HepG2 (cell line): ENCODE results near the gene SRF. TPM values are rescaled to one million over a fixed set of nuclear protein-coding genes. Genes with fewer than 3 reads are reported as not detected.

Source experiments
- ATAC-seq: fragments of 200-7000 bp; cut with Tn5 transposase; 3 replicates; pipeline ENCODE4 v1.9.1; 2020; ENCODE audit warnings: mild to moderate bottlenecking, moderate library complexity
- BruUV-seq: library from RNA; stranded (reverse); fragments of 400-500 nt; replicated peaks from 2 replicates; lab custom pipeline; 2021; lab: Mats Ljungman, UMichigan
- CTCF ChIA-PET: fragments of 300-600 bp; formaldehyde crosslinking; extraction: SDS; loops from one replicate; lab custom pipeline; 2021; ENCODE audit warnings: low total read pairs, inconsistent platforms, low intra/inter-chr PET ratio; lab: Yijun Ruan, JAX
- POLR2A ChIA-PET: fragments of 350-600 bp; sonication (Branson Sonifier 250); formaldehyde crosslinking; loops from one replicate; lab custom pipeline; 2020; ENCODE audit warnings: antibody characterized with exemption, inconsistent platforms; lab: Yijun Ruan, JAX
- DNase-seq: peaks from one replicate; pipeline ENCODE4 v3.0.0-alpha.2; 2015; ENCODE audit warnings: low spot score
- FAIRE-seq: peaks from 3 replicates; lab custom pipeline; 2011; peaks lifted over from hg19 to GRCh38; lab: Jason Lieb, UNC
- H2AFZ ChIP-seq: one replicate; pipeline ENCODE4 v1.6.1; 2011; ENCODE audit warnings: low read length, inconsistent platforms
- H3K27ac ChIP-seq: fragments of 300-600 bp; 3 replicates; pipeline ENCODE4 v1.8.0; 2011; ENCODE audit warnings: mixed run types, mild to moderate bottlenecking, mixed read lengths, low read length, inconsistent platforms; ENCODE audit not compliant: insufficient read depth; ENCODE audit errors: extremely low read length
- H3K27me3 ChIP-seq, 2 experiments: fragments of 200-600 bp in 1 of 2; 2 replicates in 1 of 2; 3 replicates in 1 of 2; pipeline versions ENCODE4 v1.6.0 to v1.8.0; 2011; ENCODE audit warnings: low read length in 2 of 2, mild to moderate bottlenecking in 2 of 2, moderate library complexity in 2 of 2, inconsistent platforms in 1 of 2; ENCODE audit not compliant: insufficient read depth in 2 of 2, control insufficient read depth in 1 of 2
- H3K36me3 ChIP-seq, 2 experiments: fragments of 200-600 bp in 1 of 2; replicated peaks in 1 of 2; 2 replicates in 1 of 2; 3 replicates in 1 of 2; pipeline versions ENCODE4 v1.5.1 to v1.8.0; 2011; ENCODE audit warnings: low read length in 2 of 2, inconsistent platforms in 1 of 2; ENCODE audit not compliant: insufficient read depth in 2 of 2, control insufficient read depth in 1 of 2
- H3K4me1 ChIP-seq: 2 replicates; pipeline ENCODE4 v1.5.1; 2012; ENCODE audit warnings: low read length, inconsistent platforms; ENCODE audit not compliant: insufficient read depth
- H3K4me2 ChIP-seq: 2 replicates; pipeline ENCODE4 v1.6.0; 2011; ENCODE audit warnings: low read depth, low read length, inconsistent platforms
- H3K4me3 ChIP-seq, 3 experiments: fragments of 200-600 bp in 1 of 3; sonication (generic), shearing (Covaris generic) in 1 of 3; replicated peaks in 1 of 3; 2 replicates each; pipeline ENCODE4 v1.5.1; 2011 to 2016; ENCODE audit warnings: low read length in 3 of 3, inconsistent platforms in 2 of 3, low read depth in 2 of 3, mild to moderate bottlenecking in 2 of 3, control low read depth in 1 of 3, mixed read lengths in 1 of 3; ENCODE audit not compliant: insufficient read depth in 1 of 3
- H3K79me2 ChIP-seq: one replicate; pipeline ENCODE4 v1.6.1; 2011; ENCODE audit warnings: low read length, inconsistent platforms; ENCODE audit not compliant: insufficient read depth
- H3K9ac ChIP-seq: 2 replicates; pipeline ENCODE4 v1.6.0; 2011; ENCODE audit warnings: mild to moderate bottlenecking, low read depth, low read length, inconsistent platforms; ENCODE audit not compliant: insufficient read depth
- H3K9me3 ChIP-seq: 2 replicates; pipeline ENCODE4 v1.5.1; 2012; ENCODE audit warnings: mild to moderate bottlenecking, low read length
- H4K20me1 ChIP-seq: 2 replicates; pipeline ENCODE4 v1.6.0; 2011; ENCODE audit warnings: inconsistent platforms, mild to moderate bottlenecking, low read length, moderate library complexity; ENCODE audit not compliant: insufficient read depth
- ARHGAP35 ChIP-seq: sonication (generic); formaldehyde crosslinking; IDR thresholded peaks from 2 replicates; pipeline ENCODE4 v1.9.0; 2022; ENCODE audit warnings: mild to moderate bottlenecking, inconsistent platforms, moderate library complexity, missing genetic modification reagents, borderline replicate concordance
- ATAD3A ChIP-seq: sonication (generic); formaldehyde crosslinking; IDR thresholded peaks from 2 replicates; pipeline ENCODE4 v1.4.0; 2020; ENCODE audit warnings: missing genetic modification reagents
- FIP1L1 ChIP-seq: fragments of 200-400 bp; formaldehyde crosslinking; IDR thresholded peaks from 2 replicates; pipeline ENCODE4 v1.6.1; 2018; ENCODE audit warnings: low read depth, mild to moderate bottlenecking, low read length, moderate library complexity, borderline replicate concordance; ENCODE audit not compliant: insufficient read depth
- HNRNPUL1 ChIP-seq: fragments of 200-400 bp; formaldehyde crosslinking; IDR thresholded peaks from 2 replicates; pipeline ENCODE4 v1.6.1; 2017; ENCODE audit warnings: low read depth, mild to moderate bottlenecking, low read length, moderate library complexity
- LCORL ChIP-seq, 2 experiments: fragments of 450-650 bp in 1 of 2; sonication (generic) in 1 of 2; formaldehyde crosslinking in 1 of 2; IDR thresholded peaks; 2 replicates each; pipeline versions ENCODE4 v1.5.0 to v1.6.1; 2017 to 2020; ENCODE audit warnings: antibody characterized with exemption in 1 of 2, missing genetic modification reagents in 1 of 2
- MED13 ChIP-seq: sonication (generic); formaldehyde crosslinking; IDR thresholded peaks from 2 replicates; pipeline ENCODE4 v1.5.0; 2020; ENCODE audit warnings: missing genetic modification reagents
- NFKB2 ChIP-seq: sonication (generic); formaldehyde crosslinking; IDR thresholded peaks from 2 replicates; pipeline ENCODE4 v1.4.0; 2020; ENCODE audit warnings: missing genetic modification reagents, borderline replicate concordance
- RCOR2 ChIP-seq: IDR thresholded peaks from 2 replicates; pipeline ENCODE4 v1.6.1; 2016; ENCODE audit warnings: missing biosample characterization, missing genetic modification reagents
- TAF1 ChIP-seq: sonication (generic); formaldehyde crosslinking; IDR thresholded peaks from 2 replicates; pipeline ENCODE4 v1.4.0; 2020; ENCODE audit warnings: missing genetic modification reagents
- TMF1 ChIP-seq: sonication (generic); formaldehyde crosslinking; IDR thresholded peaks from 2 replicates; pipeline ENCODE4 v1.8.1; 2022; ENCODE audit warnings: low read depth, missing genetic modification reagents
- ZBED4 ChIP-seq: sonication (generic); formaldehyde crosslinking; IDR thresholded peaks from 2 replicates; pipeline ENCODE4 v1.4.0; 2020; ENCODE audit warnings: missing genetic modification reagents, borderline replicate concordance
- ZNF234 ChIP-seq: sonication (generic); formaldehyde crosslinking; conservative IDR thresholded peaks from 2 replicates; pipeline ENCODE4 v1.5.1; 2020; ENCODE audit warnings: mild to moderate bottlenecking, missing genetic modification reagents
- ZNF460 ChIP-seq: sonication (generic); formaldehyde crosslinking; IDR thresholded peaks from 2 replicates; pipeline ENCODE4 v1.5.1; 2020; ENCODE audit warnings: missing genetic modification reagents, mild to moderate bottlenecking, borderline replicate concordance
- ZNF607 ChIP-seq: sonication (generic); formaldehyde crosslinking; IDR thresholded peaks from 2 replicates; pipeline ENCODE4 v1.5.1; 2020; ENCODE audit warnings: missing genetic modification reagents, mild to moderate bottlenecking, borderline replicate concordance
- ZNF614 ChIP-seq: IDR thresholded peaks from 2 replicates; pipeline ENCODE4 v1.6.1; 2018; ENCODE audit warnings: missing biosample characterization, missing genetic modification reagents, inconsistent platforms, borderline replicate concordance
- ZNF674 ChIP-seq: sonication (generic); formaldehyde crosslinking; IDR thresholded peaks from 2 replicates; pipeline ENCODE4 v1.5.0; 2020; ENCODE audit warnings: low read depth, mild to moderate bottlenecking, missing genetic modification reagents
- ZNF816 ChIP-seq: sonication (generic); formaldehyde crosslinking; IDR thresholded peaks from 2 replicates; pipeline ENCODE4 v1.8.0; 2022; ENCODE audit warnings: missing genetic modification reagents, mild to moderate bottlenecking, borderline replicate concordance
- ZNF841 ChIP-seq: sonication (generic); formaldehyde crosslinking; IDR thresholded peaks from 2 replicates; pipeline ENCODE4 v1.8.1; 2023; ENCODE audit warnings: missing genetic modification reagents, borderline replicate concordance
- WGBS: methylation state at CpG from one replicate; pipeline ENCODE4 v1.1.6; 2017; ENCODE audit warnings: low lambda C conversion rate; 5-methylcytosine and 5-hydroxymethylcytosine counted together
- in situ Hi-C: cut with HindIII; loops from 2 replicates; pipeline ENCODE4 v1.10.0; 2017; ENCODE audit warnings: low pct_unique_long_range_greater_than_20kb; ENCODE audit not compliant: extremely low pct_ligation_motif_present
- intact Hi-C: fragments of 100-400 bp; cut with micrococcal nuclease; formaldehyde crosslinking; loops from one replicate; pipeline ENCODE4 v1.10.0; 2022; ENCODE audit not compliant: unreplicated experiment
- polyA plus RNA-seq, 8 experiments: library from polyadenylated mRNA; depleted of rRNA in 3 of 8; stranded (reverse) in 7 of 8; unstranded in 1 of 8; fragments of >200 nt; fragmentation: Illumina TruSeq in 4 of 8; extraction: Trizol in 4 of 8; gene quantifications; 2 replicates each; pipeline versions ENCODE4 v1.2.1 to v1.2.3, GENCODE V29; 2011 to 2016; ENCODE audit warnings: low read depth in 4 of 8, missing spikeins in 1 of 8, mixed read lengths in 1 of 8; ENCODE audit not compliant: insufficient read depth in 1 of 8
- total RNA-seq, 5 experiments: library from RNA; depleted of rRNA; stranded (reverse); fragments of >200 nt; fragmentation: Illumina TruSeq; extraction: Trizol; gene quantifications; 2 replicates each; pipeline ENCODE4 v1.2.3, GENCODE V29; 2016; ENCODE audit warnings: low read depth in 1 of 5
- TF ChIP-seq, protein P1 (sequence below), 2 experiments: sonication (generic) in 1 of 2; formaldehyde crosslinking in 1 of 2; IDR thresholded peaks; 2 replicates each; pipeline versions ENCODE4 v1.4.0 to v1.6.1; 2018 to 2020; ENCODE audit warnings: missing genetic modification reagents in 2 of 2, borderline replicate concordance in 1 of 2, low read depth in 1 of 2, mild to moderate bottlenecking in 1 of 2, missing biosample characterization in 1 of 2

Gene SRF
- total and polyA plus RNA-seq, 2 of the 13 experiments (the other 11 are each of a cell fraction or from before 2014, with no cell fraction given): 25.5 to 44.1 TPM

DNA sequence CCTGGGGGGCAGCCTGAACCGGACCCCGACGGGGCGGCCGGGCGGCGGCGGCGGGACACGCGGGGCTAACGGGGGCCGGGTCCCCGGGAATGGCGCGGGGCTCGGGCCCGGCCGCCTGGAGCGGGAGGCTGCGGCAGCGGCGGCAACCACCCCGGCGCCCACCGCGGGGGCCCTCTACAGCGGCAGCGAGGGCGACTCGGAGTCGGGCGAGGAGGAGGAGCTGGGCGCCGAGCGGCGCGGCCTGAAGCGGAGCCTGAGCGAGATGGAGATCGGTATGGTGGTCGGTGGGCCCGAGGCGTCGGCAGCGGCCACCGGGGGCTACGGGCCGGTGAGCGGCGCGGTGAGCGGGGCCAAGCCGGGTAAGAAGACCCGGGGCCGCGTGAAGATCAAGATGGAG, 636 bp downstream of the SRF start:
- H3K79me2 ChIP-seq: peaks cover 36% of the 10 kb centered on the region
- peak overlapping the region; percentile 95 for H3K4me2 ChIP-seq
- ChIA-PET CTCF (no interaction called here), POLR2A (interaction anchor here (1.1 to 2.7 kb wide), 8 partner anchors 10 to 389 kb away, joined by 3 to 11 read pairs (median 7); partner anchors contain the start of genes ABCC10, CUL7, CUL9 and KLC4)
- intact Hi-C loops (loop anchor here (5.0 kb wide), 1 partner anchor 456 kb away; the partner anchor contains the start of gene GTPBP2), in situ Hi-C loops (no loop called here)
- under 1% methylated on average over 27 of the region's 57 CpGs for WGBS
- H2AFZ ChIP-seq: no peak overlapping the region
- no peaks in the 10 kb centered on the region for H3K9me3 ChIP-seq
- ATAC-seq: no peak
- no peak for FAIRE-seq
- H3K36me3 ChIP-seq: peaks cover 12 to 20% of the 10 kb centered on the region in 2 experiments
- H3K4me3 ChIP-seq: peak overlapping the region; percentile 95 to 97 (median 95)
- H4K20me1 ChIP-seq: peaks cover 32% of the 10 kb centered on the region
- H3K27me3 ChIP-seq: no peaks in the 10 kb centered on the region; a peak in 1 of 5 replicates
- H3K4me1 ChIP-seq: peaks cover 37% of the 10 kb centered on the region
- peak overlapping the region; percentile 96 for H3K9ac ChIP-seq
- BruUV-seq: no TSS peak
- peak overlapping the region; percentile 79 for H3K27ac ChIP-seq
- DNase-seq: no peak
- TF ChIP-seq ZNF607 (CRISPR knock-in tag) (peak; percentile 38; the same call in 1 of the 2 replicates), ARHGAP35 (CRISPR knock-in tag) (no peak), ZNF234 (CRISPR knock-in tag) (peak; percentile 87; the same call in 1 of the 2 replicates), FIP1L1 (no peak), LCORL (IDR thresholded peaks at IDR 0.05) (no peak), LCORL (CRISPR knock-in tag; IDR thresholded peaks at IDR 0.05) (no peak), ZNF460 (no peak), TMF1 (CRISPR knock-in tag) (0 out of 2 replicates have a peak, but pooled peaks have one; percentile 37), ZNF816 (CRISPR knock-in tag) (no peak), RCOR2 (no peak), MED13 (CRISPR knock-in tag) (no peak), NFKB2 (CRISPR knock-in tag) (0 out of 2 replicates have a peak, but pooled peaks have one; percentile 2), TAF1 (CRISPR knock-in tag) (0 out of 2 replicates have a peak, but pooled peaks have one; percentile 17), ATAD3A (CRISPR knock-in tag) (no peak), ZNF841 (CRISPR knock-in tag) (no peak), ZNF674 (0 out of 2 replicates have a peak, but pooled peaks have one; percentile 34), HNRNPUL1 (no peak), ZBED4 (CRISPR knock-in tag) (no peak), ZNF614 (no peak)
- TF ChIP-seq, protein P1, sequence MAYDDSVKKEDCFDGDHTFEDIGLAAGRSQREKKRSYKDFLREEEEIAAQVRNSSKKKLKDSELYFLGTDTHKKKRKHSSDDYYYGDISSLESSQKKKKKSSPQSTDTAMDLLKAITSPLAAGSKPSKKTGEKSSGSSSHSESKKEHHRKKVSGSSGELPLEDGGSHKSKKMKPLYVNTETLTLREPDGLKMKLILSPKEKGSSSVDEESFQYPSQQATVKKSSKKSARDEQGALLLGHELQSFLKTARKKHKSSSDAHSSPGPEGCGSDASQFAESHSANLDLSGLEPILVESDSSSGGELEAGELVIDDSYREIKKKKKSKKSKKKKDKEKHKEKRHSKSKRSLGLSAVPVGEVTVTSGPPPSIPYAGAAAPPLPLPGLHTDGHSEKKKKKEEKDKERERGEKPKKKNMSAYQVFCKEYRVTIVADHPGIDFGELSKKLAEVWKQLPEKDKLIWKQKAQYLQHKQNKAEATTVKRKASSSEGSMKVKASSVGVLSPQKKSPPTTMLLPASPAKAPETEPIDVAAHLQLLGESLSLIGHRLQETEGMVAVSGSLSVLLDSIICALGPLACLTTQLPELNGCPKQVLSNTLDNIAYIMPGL (CRISPR knock-in tag; IDR thresholded peaks at IDR 0.05; ENCODE audit: borderline replicate concordance in 1 of 2, low read depth in 1 of 2): peak in 1 of 2 experiments; percentile 49; a peak in 1 of 4 replicates
